Colonic mucosa (tissue), 4 donors: ENCODE results near the gene NOP14. TPM values are rescaled to one million over a fixed set of nuclear protein-coding genes. Genes with fewer than 3 reads are reported as not detected.

Experiments
- DNase-seq: peaks from one replicate; pipeline ENCODE4 v3.0.0-alpha.2; 2020
- H3K27ac ChIP-seq: fragments of 200-600 bp; one replicate; pipeline ENCODE4 v1.8.0; 2021
- H3K27me3 ChIP-seq: fragments of 200-600 bp; one replicate; pipeline ENCODE4 v1.8.0; 2021
- H3K36me3 ChIP-seq: fragments of 200-600 bp; one replicate; pipeline ENCODE4 v1.8.0; 2021
- H3K4me1 ChIP-seq: fragments of 200-600 bp; one replicate; pipeline ENCODE4 v1.8.0; 2021; ENCODE audit warnings: mild to moderate bottlenecking
- H3K4me3 ChIP-seq: fragments of 200-600 bp; one replicate; pipeline ENCODE4 v1.8.0; 2021
- H3K9ac ChIP-seq, 2 donors: one replicate each; pipeline ENCODE4 v1.7.0; 2013; ENCODE audit warnings: control low read depth in 2 of 2, low read depth in 2 of 2, low read length in 2 of 2
- H3K9me3 ChIP-seq: fragments of 200-600 bp; one replicate; pipeline ENCODE4 v1.8.0; 2021
- intact Hi-C: fragments of 100-400 bp; cut with DNase I; formaldehyde crosslinking; loops from one replicate; pipeline ENCODE4 v1.14.1; 2022
- total RNA-seq, 2 donors: library from RNA; stranded (reverse); fragmentation: NEBNext Ultra II Directional in 1 of 2; extraction: Animal tissue kit (Norgen Biotek cat#: 25700) in 1 of 2; gene quantifications; one replicate each; pipeline ENCODE4 v1.2.1, GENCODE V29; 2021
- TF ChIP-seq, protein P1 (sequence below): fragments of 200-600 bp; IDR thresholded peaks from one replicate; pipeline ENCODE4 v1.8.0; 2022; ENCODE audit warnings: antibody characterized with exemption, mild to moderate bottlenecking
- donor health status: healthy.
- donor health status: DM: no; HTN: no; CAD: no.
- donor health status: DM: no; HTN: no; CAD: no.

NOP14 gene
- total RNA-seq, 2 donors from 2014 or later = 16.5 to 40.4 TPM

DNA sequence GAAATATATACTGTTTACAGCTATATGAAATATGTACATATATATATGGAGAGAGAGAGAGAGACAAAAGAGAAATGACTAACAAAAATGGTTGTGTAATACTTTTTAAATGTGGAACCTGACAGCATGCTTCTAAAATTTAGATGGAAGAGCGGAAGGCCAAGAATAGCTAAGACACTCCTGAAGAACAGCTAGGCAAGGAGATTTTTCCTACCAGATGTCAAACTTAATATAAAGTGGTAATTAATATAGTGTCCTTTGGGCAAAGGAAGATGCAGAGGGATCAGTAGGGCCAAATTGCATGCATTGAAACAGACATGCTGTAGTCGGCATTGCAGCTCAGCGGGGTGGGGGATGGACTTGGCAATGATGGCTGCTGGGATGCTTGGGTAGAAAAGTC, 74.3 kb downstream of the NOP14 start:
- H3K9ac ChIP-seq = no peak overlapping the region
- TF ChIP-seq, protein P1, sequence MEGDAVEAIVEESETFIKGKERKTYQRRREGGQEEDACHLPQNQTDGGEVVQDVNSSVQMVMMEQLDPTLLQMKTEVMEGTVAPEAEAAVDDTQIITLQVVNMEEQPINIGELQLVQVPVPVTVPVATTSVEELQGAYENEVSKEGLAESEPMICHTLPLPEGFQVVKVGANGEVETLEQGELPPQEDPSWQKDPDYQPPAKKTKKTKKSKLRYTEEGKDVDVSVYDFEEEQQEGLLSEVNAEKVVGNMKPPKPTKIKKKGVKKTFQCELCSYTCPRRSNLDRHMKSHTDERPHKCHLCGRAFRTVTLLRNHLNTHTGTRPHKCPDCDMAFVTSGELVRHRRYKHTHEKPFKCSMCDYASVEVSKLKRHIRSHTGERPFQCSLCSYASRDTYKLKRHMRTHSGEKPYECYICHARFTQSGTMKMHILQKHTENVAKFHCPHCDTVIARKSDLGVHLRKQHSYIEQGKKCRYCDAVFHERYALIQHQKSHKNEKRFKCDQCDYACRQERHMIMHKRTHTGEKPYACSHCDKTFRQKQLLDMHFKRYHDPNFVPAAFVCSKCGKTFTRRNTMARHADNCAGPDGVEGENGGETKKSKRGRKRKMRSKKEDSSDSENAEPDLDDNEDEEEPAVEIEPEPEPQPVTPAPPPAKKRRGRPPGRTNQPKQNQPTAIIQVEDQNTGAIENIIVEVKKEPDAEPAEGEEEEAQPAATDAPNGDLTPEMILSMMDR = no peak
- H3K4me1 ChIP-seq = no peaks in the 10 kb centered on the region
- H3K9me3 ChIP-seq = no peaks in the 10 kb centered on the region
- no peak overlapping the region for H3K27ac ChIP-seq
- H3K36me3 ChIP-seq = peaks cover 12% of the 10 kb centered on the region
- no peak overlapping the region for H3K4me3 ChIP-seq
- DNase-seq = no peak
- intact Hi-C loops = no loop called here
- no peaks in the 10 kb centered on the region for H3K27me3 ChIP-seq

Other genes starting within 250 kb of the NOP14 start
- 10 to 100 TPM; 43.6 to 61.3 TPM for gene TNIP2, start 207.1 kb downstream of the NOP14 start, total RNA-seq
- 10 to 100 TPM; 62.2 to 70.8 TPM for gene SH3BP2, start 170.3 kb downstream of the NOP14 start, total RNA-seq
- gene ADD1, start 119.6 kb downstream of the NOP14 start, total RNA-seq = 100 to 1,000 TPM; 223 to 233 TPM
- gene GRK4, start 165 bp upstream of the NOP14 start, total RNA-seq = 1 to 10 TPM in 1 of 2 donors, under 1 TPM in 1; 0.77 to 1.7 TPM
- gene HTT-AS, start 111.1 kb upstream of the NOP14 start, total RNA-seq = not detected
- 10 to 100 TPM; 51.0 to 55.5 TPM for gene HTT, start 111.3 kb upstream of the NOP14 start, total RNA-seq